Activated naive CD8-positive, alpha-beta T cell treated with anti-CD3 and anti-CD28 coated beads, Interleukin-2, amount 50 U/mL, for 24 hours (primary cell): Measurements from ENCODE around the gene PIK3C2G.

Source experiments
- ATAC-seq: fragments of 150-1000 bp; cut with Tn5 transposase; one replicate; pipeline ENCODE4 v1.10.0; 2021
- DNase-seq: peaks from one replicate; pipeline ENCODE4 v3.0.0; 2021
- H3K27ac Mint-ChIP-seq: one replicate; pipeline ENCODE4 v1.8.0; 2021; ENCODE audit warnings: mild to moderate bottlenecking, mixed read lengths
- H3K27me3 Mint-ChIP-seq: one replicate; pipeline ENCODE4 v1.8.0; 2021; ENCODE audit warnings: mixed read lengths
- H3K36me3 Mint-ChIP-seq: one replicate; pipeline ENCODE4 v1.8.0; 2021; ENCODE audit warnings: low read depth, mixed read lengths
- H3K4me1 Mint-ChIP-seq: one replicate; pipeline ENCODE4 v1.8.0; 2021; ENCODE audit warnings: mixed read lengths
- H3K4me3 Mint-ChIP-seq: one replicate; pipeline ENCODE4 v1.8.0; 2021; ENCODE audit warnings: mild to moderate bottlenecking, moderate library complexity, mixed read lengths
- H3K9me3 Mint-ChIP-seq: one replicate; pipeline ENCODE4 v1.8.0; 2021; ENCODE audit warnings: mixed read lengths

Gene PIK3C2G

GRCh38 chr12:18343708-18344107, 82.4 kb downstream of the PIK3C2G start:
- Mint-ChIP-seq H3K4me1 (no peaks in the 10 kb centered on the region), H3K27me3 (no peaks in the 10 kb centered on the region), H3K9me3 (peaks cover 3% of the 10 kb centered on the region), H3K36me3 (no peaks in the 10 kb centered on the region), H3K4me3 (no peak overlapping the region), H3K27ac (no peak overlapping the region)
- DNase-seq (no peak), ATAC-seq (no peak)

- H3K4me1 Mint-ChIP-seq: no peaks in the 10 kb centered on the region
- H3K9me3 Mint-ChIP-seq: peaks cover 3% of the 10 kb centered on the region
- H3K4me3 Mint-ChIP-seq: no peak overlapping the region
- no peaks in the 10 kb centered on the region for H3K27me3 Mint-ChIP-seq
- ATAC-seq: no peak
- no peak for DNase-seq
- no peak overlapping the region for H3K27ac Mint-ChIP-seq
- no peaks in the 10 kb centered on the region for H3K36me3 Mint-ChIP-seq
These were observed 83.9 kb downstream of the PIK3C2G start for GRCh38 chr12:18345021-18345735.

GRCh38 chr12:18352312-18352711, 91.0 kb downstream of the PIK3C2G start:
- ATAC-seq: no peak
- Mint-ChIP-seq H3K4me3 (no peak overlapping the region), H3K27me3 (no peaks in the 10 kb centered on the region), H3K9me3 (peaks cover 5% of the 10 kb centered on the region), H3K27ac (no peak overlapping the region), H3K36me3 (no peaks in the 10 kb centered on the region), H3K4me1 (no peaks in the 10 kb centered on the region)
- no peak for DNase-seq

GRCh38 chr12:18355429-18355828, 94.1 kb downstream of the PIK3C2G start:
- Mint-ChIP-seq H3K9me3 (peaks cover 6% of the 10 kb centered on the region), H3K27me3 (no peaks in the 10 kb centered on the region), H3K36me3 (no peaks in the 10 kb centered on the region), H3K4me3 (no peak overlapping the region), H3K27ac (no peak overlapping the region), H3K4me1 (no peaks in the 10 kb centered on the region)
- no peak for ATAC-seq
- no peak for DNase-seq

- Mint-ChIP-seq H3K36me3 (no peaks in the 10 kb centered on the region), H3K27ac (no peak overlapping the region), H3K9me3 (peaks cover 11% of the 10 kb centered on the region), H3K4me3 (no peak overlapping the region), H3K27me3 (no peaks in the 10 kb centered on the region), H3K4me1 (no peaks in the 10 kb centered on the region)
- ATAC-seq: no peak
- DNase-seq: no peak
These were observed 96.8 kb downstream of the PIK3C2G start for GRCh38 chr12:18358077-18358476.

GRCh38 chr12:18358930-18359329, 97.6 kb downstream of the PIK3C2G start:
- Mint-ChIP-seq H3K27ac (no peak overlapping the region), H3K27me3 (no peaks in the 10 kb centered on the region), H3K4me3 (no peak overlapping the region), H3K36me3 (no peaks in the 10 kb centered on the region), H3K9me3 (peaks cover 17% of the 10 kb centered on the region), H3K4me1 (no peaks in the 10 kb centered on the region)
- DNase-seq (no peak), ATAC-seq (no peak)

GRCh38 chr12:18361433-18361832, 100.1 kb downstream of the PIK3C2G start:
- ATAC-seq (no peak), DNase-seq (no peak)
- Mint-ChIP-seq H3K4me3 (no peak overlapping the region), H3K4me1 (no peaks in the 10 kb centered on the region), H3K9me3 (peaks cover 26% of the 10 kb centered on the region), H3K36me3 (peaks cover 2% of the 10 kb centered on the region), H3K27me3 (no peaks in the 10 kb centered on the region), H3K27ac (no peak overlapping the region)

- Mint-ChIP-seq H3K4me1 (no peaks in the 10 kb centered on the region), H3K27ac (no peak overlapping the region), H3K4me3 (no peak overlapping the region), H3K36me3 (peaks cover 2% of the 10 kb centered on the region), H3K27me3 (no peaks in the 10 kb centered on the region), H3K9me3 (peaks cover 26% of the 10 kb centered on the region)
- ATAC-seq: no peak
- no peak for DNase-seq
These were observed 102.0 kb downstream of the PIK3C2G start for GRCh38 chr12:18363321-18363720.

- Mint-ChIP-seq H3K9me3 (peaks cover 18% of the 10 kb centered on the region), H3K27ac (no peak overlapping the region), H3K4me3 (no peak overlapping the region), H3K4me1 (no peaks in the 10 kb centered on the region), H3K36me3 (peaks cover 2% of the 10 kb centered on the region), H3K27me3 (no peaks in the 10 kb centered on the region)
- DNase-seq: no peak
- ATAC-seq: no peak
These were observed 107.3 kb downstream of the PIK3C2G start for GRCh38 chr12:18368594-18368993.

- H3K27ac Mint-ChIP-seq: no peak overlapping the region
- no peaks in the 10 kb centered on the region for H3K36me3 Mint-ChIP-seq
- H3K4me1 Mint-ChIP-seq: no peaks in the 10 kb centered on the region
- DNase-seq: no peak
- no peak overlapping the region for H3K4me3 Mint-ChIP-seq
- ATAC-seq: no peak
- no peaks in the 10 kb centered on the region for H3K27me3 Mint-ChIP-seq
- peaks cover 17% of the 10 kb centered on the region for H3K9me3 Mint-ChIP-seq
These were observed 111.9 kb downstream of the PIK3C2G start for GRCh38 chr12:18373181-18373580.

GRCh38 chr12:18375131-18375530, 113.8 kb downstream of the PIK3C2G start:
- no peak for ATAC-seq
- H3K9me3 Mint-ChIP-seq: peaks cover 18% of the 10 kb centered on the region
- H3K4me1 Mint-ChIP-seq: no peaks in the 10 kb centered on the region
- no peak for DNase-seq
- no peaks in the 10 kb centered on the region for H3K27me3 Mint-ChIP-seq
- no peak overlapping the region for H3K27ac Mint-ChIP-seq
- no peak overlapping the region for H3K4me3 Mint-ChIP-seq
- no peaks in the 10 kb centered on the region for H3K36me3 Mint-ChIP-seq

GRCh38 chr12:18375583-18375982, 114.3 kb downstream of the PIK3C2G start:
- ATAC-seq: no peak
- no peaks in the 10 kb centered on the region for H3K4me1 Mint-ChIP-seq
- H3K36me3 Mint-ChIP-seq: no peaks in the 10 kb centered on the region
- no peak overlapping the region for H3K4me3 Mint-ChIP-seq
- no peaks in the 10 kb centered on the region for H3K27me3 Mint-ChIP-seq
- peaks cover 21% of the 10 kb centered on the region for H3K9me3 Mint-ChIP-seq
- no peak overlapping the region for H3K27ac Mint-ChIP-seq
- DNase-seq: no peak

- ATAC-seq (no peak), DNase-seq (no peak)
- Mint-ChIP-seq H3K9me3 (peaks cover 12% of the 10 kb centered on the region), H3K4me3 (no peak overlapping the region), H3K27me3 (no peaks in the 10 kb centered on the region), H3K4me1 (no peaks in the 10 kb centered on the region), H3K27ac (no peak overlapping the region), H3K36me3 (no peaks in the 10 kb centered on the region)
These were observed 121.0 kb downstream of the PIK3C2G start for GRCh38 chr12:18382236-18382885.

GRCh38 chr12:18383203-18383602, 121.9 kb downstream of the PIK3C2G start:
- no peaks in the 10 kb centered on the region for H3K4me1 Mint-ChIP-seq
- no peak for DNase-seq
- ATAC-seq: no peak

GRCh38 chr12:18387706-18388105, 126.4 kb downstream of the PIK3C2G start:
- Mint-ChIP-seq H3K27me3 (no peaks in the 10 kb centered on the region), H3K36me3 (no peaks in the 10 kb centered on the region), H3K4me1 (no peaks in the 10 kb centered on the region), H3K9me3 (peaks cover 14% of the 10 kb centered on the region), H3K4me3 (no peak overlapping the region), H3K27ac (no peak overlapping the region)
- ATAC-seq (no peak), DNase-seq (no peak)

More at GRCh38 chr12:18383203-18383602, 121.9 kb downstream of the PIK3C2G start:
- peaks cover 15% of the 10 kb centered on the region for H3K9me3 Mint-ChIP-seq
- H3K36me3 Mint-ChIP-seq: no peaks in the 10 kb centered on the region
- H3K4me3 Mint-ChIP-seq: no peak overlapping the region
- H3K27ac Mint-ChIP-seq: no peak overlapping the region
- H3K27me3 Mint-ChIP-seq: no peaks in the 10 kb centered on the region
